ENCODE data around the gene CENPC. TPM values are rescaled to one million over a fixed set of nuclear protein-coding genes. Genes with fewer than 3 reads are reported as not detected.

The CENPC gene, protein sequence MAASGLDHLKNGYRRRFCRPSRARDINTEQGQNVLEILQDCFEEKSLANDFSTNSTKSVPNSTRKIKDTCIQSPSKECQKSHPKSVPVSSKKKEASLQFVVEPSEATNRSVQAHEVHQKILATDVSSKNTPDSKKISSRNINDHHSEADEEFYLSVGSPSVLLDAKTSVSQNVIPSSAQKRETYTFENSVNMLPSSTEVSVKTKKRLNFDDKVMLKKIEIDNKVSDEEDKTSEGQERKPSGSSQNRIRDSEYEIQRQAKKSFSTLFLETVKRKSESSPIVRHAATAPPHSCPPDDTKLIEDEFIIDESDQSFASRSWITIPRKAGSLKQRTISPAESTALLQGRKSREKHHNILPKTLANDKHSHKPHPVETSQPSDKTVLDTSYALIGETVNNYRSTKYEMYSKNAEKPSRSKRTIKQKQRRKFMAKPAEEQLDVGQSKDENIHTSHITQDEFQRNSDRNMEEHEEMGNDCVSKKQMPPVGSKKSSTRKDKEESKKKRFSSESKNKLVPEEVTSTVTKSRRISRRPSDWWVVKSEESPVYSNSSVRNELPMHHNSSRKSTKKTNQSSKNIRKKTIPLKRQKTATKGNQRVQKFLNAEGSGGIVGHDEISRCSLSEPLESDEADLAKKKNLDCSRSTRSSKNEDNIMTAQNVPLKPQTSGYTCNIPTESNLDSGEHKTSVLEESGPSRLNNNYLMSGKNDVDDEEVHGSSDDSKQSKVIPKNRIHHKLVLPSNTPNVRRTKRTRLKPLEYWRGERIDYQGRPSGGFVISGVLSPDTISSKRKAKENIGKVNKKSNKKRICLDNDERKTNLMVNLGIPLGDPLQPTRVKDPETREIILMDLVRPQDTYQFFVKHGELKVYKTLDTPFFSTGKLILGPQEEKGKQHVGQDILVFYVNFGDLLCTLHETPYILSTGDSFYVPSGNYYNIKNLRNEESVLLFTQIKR
- total RNA-seq, result 10 to 100 TPM; 31.9 to 66.7 (median 42.3) TPM

DNA sequence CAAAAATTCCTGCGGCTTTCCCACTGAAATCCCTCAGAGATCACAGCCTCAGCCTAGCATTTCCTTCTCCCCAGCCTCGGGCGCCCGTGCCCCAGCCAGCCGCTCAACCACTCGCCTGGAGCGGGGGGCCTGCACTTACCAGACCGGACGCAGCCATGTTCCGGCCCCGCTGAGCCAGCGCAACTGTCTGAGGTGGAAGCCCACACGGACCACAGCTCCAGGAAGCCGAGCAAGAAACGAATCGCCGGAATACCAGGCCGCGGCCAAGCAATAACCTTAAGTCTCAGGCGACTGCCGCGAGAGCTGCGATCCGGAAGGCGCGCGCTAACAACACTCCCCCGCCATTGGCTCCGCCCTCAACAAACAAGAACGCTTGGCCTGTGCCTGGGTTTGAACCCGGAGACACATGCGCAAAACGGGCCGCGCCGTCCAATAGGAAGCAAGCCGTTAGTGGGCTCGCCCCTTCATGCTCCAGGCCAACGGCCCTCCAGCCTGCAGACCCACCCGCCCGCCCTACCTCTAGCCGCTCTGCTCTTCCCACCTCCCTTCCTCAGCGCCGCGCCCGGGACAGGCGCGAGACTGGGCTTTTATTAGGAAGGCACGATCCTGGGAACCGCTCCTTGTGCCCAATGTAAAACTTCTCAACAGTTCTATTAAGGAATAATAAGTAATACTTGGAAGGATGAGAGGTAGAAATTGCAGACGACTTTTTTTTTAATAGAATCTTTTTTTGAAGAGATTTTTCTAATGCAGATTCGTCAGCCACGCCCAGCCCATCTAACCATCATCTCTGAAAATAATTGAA, at the start of gene CENPC:
TSS of gene CENPC (minus strand) at position 305 of the 805 bp plus-strand sequence. CDS start at position 157, 148 bp downstream.
- WGBS, 2 donors, result 1 to 2% methylated on average over 33 to 53 of the region's 53 CpGs
- H3K27me3 ChIP-seq, result no peaks in the 10 kb centered on the region
- H3K27ac ChIP-seq, result peak within 1 kb of the TSS; percentile 81 to 91 (median 90)
- H3K4me1 ChIP-seq, result peaks cover 0 to 42% (median 13%) of the 10 kb centered on the region in 4 donors
- peak in 1 of 2 donors; percentile 96 for TF ChIP-seq EP300 (IDR thresholded peaks at IDR 0.05)
- TF ChIP-seq POLR2A (IDR thresholded peaks at IDR 0.05), result peak; percentile 59 to 86
- TF ChIP-seq, protein P1, sequence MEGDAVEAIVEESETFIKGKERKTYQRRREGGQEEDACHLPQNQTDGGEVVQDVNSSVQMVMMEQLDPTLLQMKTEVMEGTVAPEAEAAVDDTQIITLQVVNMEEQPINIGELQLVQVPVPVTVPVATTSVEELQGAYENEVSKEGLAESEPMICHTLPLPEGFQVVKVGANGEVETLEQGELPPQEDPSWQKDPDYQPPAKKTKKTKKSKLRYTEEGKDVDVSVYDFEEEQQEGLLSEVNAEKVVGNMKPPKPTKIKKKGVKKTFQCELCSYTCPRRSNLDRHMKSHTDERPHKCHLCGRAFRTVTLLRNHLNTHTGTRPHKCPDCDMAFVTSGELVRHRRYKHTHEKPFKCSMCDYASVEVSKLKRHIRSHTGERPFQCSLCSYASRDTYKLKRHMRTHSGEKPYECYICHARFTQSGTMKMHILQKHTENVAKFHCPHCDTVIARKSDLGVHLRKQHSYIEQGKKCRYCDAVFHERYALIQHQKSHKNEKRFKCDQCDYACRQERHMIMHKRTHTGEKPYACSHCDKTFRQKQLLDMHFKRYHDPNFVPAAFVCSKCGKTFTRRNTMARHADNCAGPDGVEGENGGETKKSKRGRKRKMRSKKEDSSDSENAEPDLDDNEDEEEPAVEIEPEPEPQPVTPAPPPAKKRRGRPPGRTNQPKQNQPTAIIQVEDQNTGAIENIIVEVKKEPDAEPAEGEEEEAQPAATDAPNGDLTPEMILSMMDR (IDR thresholded peaks at IDR 0.05), result no peak
- DNase-seq (ENCODE audit: low spot score in 2 of 2), result peak; percentile 93 to 95
- peak within 1 kb of the TSS; percentile 53 to 68 (median 66) for H3K4me3 ChIP-seq
- H3K36me3 ChIP-seq, result peaks cover 0 to 12% (median 0%) of the 10 kb centered on the region in 3 donors
- H3K9me3 ChIP-seq, result no peaks in the 10 kb centered on the region

DNA sequence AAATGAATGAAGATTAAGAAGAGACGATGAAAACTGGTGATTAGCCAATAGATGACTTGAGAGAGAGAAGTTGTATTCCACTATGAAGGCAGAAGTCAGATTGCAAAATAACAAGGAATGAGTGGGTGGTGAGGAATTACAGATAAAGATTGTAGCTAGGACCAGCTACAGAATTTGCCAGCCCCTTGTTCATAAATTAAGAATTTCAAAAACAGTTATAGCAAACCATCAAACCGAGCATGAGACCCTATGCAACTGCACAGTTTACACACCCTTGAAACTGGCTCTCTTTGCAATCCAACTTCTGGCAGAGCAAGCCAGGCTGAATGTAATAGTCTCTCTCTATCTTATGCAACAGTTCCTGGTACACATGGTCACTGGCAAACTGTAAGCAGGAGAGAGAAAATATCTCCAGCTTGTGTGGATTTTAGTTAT, 48.5 kb upstream of the CENPC start:
- 42 to 48% methylated on average over 2 of the region's 2 CpGs for WGBS, 2 donors
- DNase-seq (ENCODE audit: low spot score in 2 of 2), result no peak

DNA sequence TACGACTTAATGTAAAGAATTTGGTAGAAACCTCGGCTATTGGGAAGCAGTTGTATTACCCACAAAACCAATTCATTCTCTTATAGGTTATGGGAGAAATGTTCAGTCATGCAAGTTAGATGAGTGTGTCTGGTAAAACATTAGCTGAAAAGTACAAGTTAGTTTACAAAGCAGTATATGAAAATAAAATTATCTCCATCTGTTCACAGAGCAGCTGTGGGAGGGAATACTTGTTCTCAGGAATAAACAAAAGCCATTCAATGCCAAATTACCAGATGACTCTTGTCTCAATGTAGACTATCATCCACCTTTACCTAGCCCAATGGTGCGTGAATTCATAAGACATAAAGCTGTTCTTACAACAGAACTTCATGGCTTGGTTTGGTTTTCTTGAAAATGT, 41.9 kb upstream of the CENPC start:
- no peak for TF ChIP-seq POLR2A (IDR thresholded peaks at IDR 0.05)
- no peak for TF ChIP-seq EP300 (IDR thresholded peaks at IDR 0.05)
- TF ChIP-seq, protein P1 (IDR thresholded peaks at IDR 0.05), result no peak
- WGBS, 2 donors, result 94 to 96% methylated on average over 3 of the region's 3 CpGs
- Histone ChIP-seq H3K9me3 (no peaks in the 10 kb centered on the region), H3K36me3 (no peaks in the 10 kb centered on the region), H3K4me1 (no peaks in the 10 kb centered on the region), H3K27ac (no peak overlapping the region), H3K4me3 (no peak overlapping the region), H3K27me3 (no peaks in the 10 kb centered on the region)
- no peak for DNase-seq (ENCODE audit: low spot score in 2 of 2)

More for the DNA sequence above, 48.5 kb upstream of the CENPC start:
- Histone ChIP-seq H3K36me3 (no peaks in the 10 kb centered on the region), H3K4me1 (no peaks in the 10 kb centered on the region), H3K27ac (no peak overlapping the region), H3K9me3 (no peaks in the 10 kb centered on the region), H3K27me3 (no peaks in the 10 kb centered on the region), H3K4me3 (no peak overlapping the region)
- TF ChIP-seq POLR2A (IDR thresholded peaks at IDR 0.05) (no peak), EP300 (IDR thresholded peaks at IDR 0.05) (no peak)
- TF ChIP-seq, protein P1 (IDR thresholded peaks at IDR 0.05), result no peak

DNA sequence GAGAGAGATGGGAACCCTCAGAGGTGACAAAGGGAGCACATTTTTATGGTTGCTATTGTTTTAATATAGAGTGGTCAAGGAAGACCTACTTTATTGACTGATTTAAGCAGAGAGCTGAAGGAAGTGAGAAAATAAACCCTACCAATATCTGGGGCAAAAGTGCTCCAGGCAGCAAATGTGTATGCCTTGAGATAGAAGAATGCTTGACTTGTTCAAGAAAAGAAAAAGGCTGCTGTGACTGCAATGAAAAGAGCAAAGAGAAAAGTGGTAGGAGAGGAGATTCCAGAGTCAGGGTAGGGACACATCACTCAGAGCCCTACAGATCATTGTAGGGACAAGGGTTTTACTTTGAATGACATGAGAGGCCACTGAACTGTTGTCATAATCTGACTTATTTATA, 39.2 kb upstream of the CENPC start:
- Histone ChIP-seq H3K27me3 (no peaks in the 10 kb centered on the region), H3K36me3 (no peaks in the 10 kb centered on the region), H3K4me1 (no peaks in the 10 kb centered on the region), H3K27ac (no peak overlapping the region), H3K9me3 (no peaks in the 10 kb centered on the region), H3K4me3 (no peak overlapping the region)
- TF ChIP-seq POLR2A (IDR thresholded peaks at IDR 0.05), result no peak
- no peak for TF ChIP-seq EP300 (IDR thresholded peaks at IDR 0.05)
- TF ChIP-seq, protein P1 (IDR thresholded peaks at IDR 0.05), result no peak
- DNase-seq (ENCODE audit: low spot score in 2 of 2), result no peak

Data from tibial nerve (tissue), 4 donors.